ENCODE results near the gene BEST4. TPM values are rescaled to one million over a fixed set of nuclear protein-coding genes. Genes with fewer than 3 reads are reported as not detected.

The BEST4 gene
- total and polyA plus RNA-seq, 2 donors (not counting 1 experiment from before 2014, with no cell fraction given): 0.30 to 1.3 TPM

GRCh38 chr1:44831516-44831915 lies 43.5 kb upstream of the BEST4 start:
- TF ChIP-seq CTCF (IDR thresholded peaks at IDR 0.05) (no peak), EZH2 (IDR thresholded peaks at IDR 0.05; ENCODE audit: borderline replicate concordance, insufficient read depth, low read depth, low read length, poor library complexity, severe bottlenecking) (no peak)
- DNase-seq (no peak), ATAC-seq (ENCODE audit: low read depth) (no peak)
- CTCF ChIA-PET: no interaction called here
- intact Hi-C loops (cut with micrococcal nuclease): no loop called here
- no peaks in the 10 kb centered on the region for H3K27me3 Mint-ChIP-seq
- no peak overlapping the region for H3K27ac ChIP-seq (ENCODE audit: low read length in 2 of 2)
- H3K36me3 ChIP-seq (replicated peaks in 1 of 2; ENCODE audit: control extremely low read depth in 1 of 2, control insufficient read depth in 1 of 2, extremely low read depth in 1 of 2, insufficient read depth in 2 of 2, low read length in 1 of 2): no peaks in the 10 kb centered on the region
- H3K9me3 Mint-ChIP-seq (ENCODE audit: insufficient read depth): no peaks in the 10 kb centered on the region
- H3K9me3 ChIP-seq (ENCODE audit: control extremely low read depth in 1 of 3, control insufficient read depth in 2 of 3, insufficient read depth in 1 of 3, low read length in 2 of 3): peaks cover 0 to 4% (median 0%) of the 10 kb centered on the region in 3 donors
- H3K4me3 Mint-ChIP-seq: no peak overlapping the region
- H3K4me1 ChIP-seq (ENCODE audit: control insufficient read depth in 2 of 2, insufficient read depth in 2 of 2, low read length in 2 of 2): peaks cover 0 to 7% of the 10 kb centered on the region in 2 donors
- H3K27me3 ChIP-seq (replicated peaks in 1 of 4; ENCODE audit: control extremely low read depth in 1 of 4, control insufficient read depth in 3 of 4, insufficient read depth in 4 of 4, low read length in 3 of 4): no peaks in the 10 kb centered on the region
- H3K4me1 Mint-ChIP-seq: peaks cover 9% of the 10 kb centered on the region
- H3K4me2 ChIP-seq (replicated peaks; ENCODE audit: low read depth, low read length, poor library complexity, severe bottlenecking): no peak overlapping the region
- POLR2A ChIA-PET: no interaction called here
- H4K20me1 ChIP-seq (ENCODE audit: control insufficient read depth, insufficient read depth, low read length, poor library complexity, severe bottlenecking): no peaks in the 10 kb centered on the region
- no peak overlapping the region for H3K9ac ChIP-seq (ENCODE audit: low read length)
- 64% methylated on average over 8 of the region's 9 CpGs for WGBS (ENCODE audit: insufficient coverage)
- no peak overlapping the region for H2AFZ ChIP-seq (ENCODE audit: insufficient read depth, low read depth, low read length, poor library complexity, severe bottlenecking)
- H3K27ac Mint-ChIP-seq: no peak overlapping the region
- no peaks in the 10 kb centered on the region for H3K79me2 ChIP-seq (ENCODE audit: control insufficient read depth, insufficient read depth, low read length)
- no peak overlapping the region for H3K4me3 ChIP-seq (ENCODE audit: control extremely low read depth in 1 of 5, extremely low read depth in 1 of 5, insufficient read depth in 1 of 5, low read depth in 2 of 5, low read length in 4 of 5)

- ChIA-PET CTCF (no interaction called here), POLR2A (interaction anchor here (0.9 kb wide), 1 partner anchor 8 kb away, joined by 3 read pairs; no protein-coding TSS in a partner anchor)
- no peaks in the 10 kb centered on the region for H3K9me3 Mint-ChIP-seq (ENCODE audit: insufficient read depth)
- no peaks in the 10 kb centered on the region for H3K27me3 Mint-ChIP-seq
- no peak overlapping the region for H3K27ac ChIP-seq (ENCODE audit: low read length in 2 of 2)
- no peaks in the 10 kb centered on the region for H4K20me1 ChIP-seq (ENCODE audit: control insufficient read depth, insufficient read depth, low read length, poor library complexity, severe bottlenecking)
- H2AFZ ChIP-seq (ENCODE audit: insufficient read depth, low read depth, low read length, poor library complexity, severe bottlenecking): no peak overlapping the region
- H3K27ac Mint-ChIP-seq: no peak overlapping the region
- H3K4me3 ChIP-seq (ENCODE audit: control extremely low read depth in 1 of 5, extremely low read depth in 1 of 5, insufficient read depth in 1 of 5, low read depth in 2 of 5, low read length in 4 of 5): no peak overlapping the region
- no peaks in the 10 kb centered on the region for H3K79me2 ChIP-seq (ENCODE audit: control insufficient read depth, insufficient read depth, low read length)
- H3K4me1 Mint-ChIP-seq: peaks cover 6% of the 10 kb centered on the region
- H3K9ac ChIP-seq (ENCODE audit: low read length): no peak overlapping the region
- ATAC-seq (ENCODE audit: low read depth) (no peak), DNase-seq (no peak)
- intact Hi-C loops (cut with micrococcal nuclease): no loop called here
- no peaks in the 10 kb centered on the region for H3K36me3 ChIP-seq (replicated peaks in 1 of 2; ENCODE audit: control extremely low read depth in 1 of 2, control insufficient read depth in 1 of 2, extremely low read depth in 1 of 2, insufficient read depth in 2 of 2, low read length in 1 of 2)
- H3K4me3 Mint-ChIP-seq: no peak overlapping the region
- H3K27me3 ChIP-seq (replicated peaks in 1 of 4; ENCODE audit: control extremely low read depth in 1 of 4, control insufficient read depth in 3 of 4, insufficient read depth in 4 of 4, low read length in 3 of 4): no peaks in the 10 kb centered on the region
- TF ChIP-seq CTCF (IDR thresholded peaks at IDR 0.05) (no peak), EZH2 (IDR thresholded peaks at IDR 0.05; ENCODE audit: borderline replicate concordance, insufficient read depth, low read depth, low read length, poor library complexity, severe bottlenecking) (no peak)
- no peak overlapping the region for H3K4me2 ChIP-seq (replicated peaks; ENCODE audit: low read depth, low read length, poor library complexity, severe bottlenecking)
- 92% methylated on average over 5 of the region's 10 CpGs for WGBS (ENCODE audit: insufficient coverage)
- peaks cover 0 to 3% of the 10 kb centered on the region in 2 donors for H3K4me1 ChIP-seq (ENCODE audit: control insufficient read depth in 2 of 2, insufficient read depth in 2 of 2, low read length in 2 of 2)
- H3K9me3 ChIP-seq (ENCODE audit: control extremely low read depth in 1 of 3, control insufficient read depth in 2 of 3, insufficient read depth in 1 of 3, low read length in 2 of 3): peaks cover 0 to 4% (median 0%) of the 10 kb centered on the region in 3 donors
Observed at GRCh38 chr1:44830900-44831304, 42.9 kb upstream of the BEST4 start.
